WTC11 (cell line): ENCODE results near the gene FOXS1. TPM values are rescaled to one million over a fixed set of nuclear protein-coding genes. Genes with fewer than 3 reads are reported as not detected.
A peak's percentile ranks its signal among the peaks of the same experiment; 100 is the strongest.

ENCODE experiments used
- ATAC-seq: fragments of 200-7000 bp; cut with Tn5 transposase; 2 replicates; pipeline ENCODE4 v1.10.0; 2021; ENCODE audit warnings: mild to moderate bottlenecking, moderate library complexity
- Bru-seq: library from RNA; stranded (reverse); fragments of 400-500 nt; gene quantifications from one replicate; lab custom pipeline; 2021; lab: Mats Ljungman, UMichigan
- CTCF ChIA-PET: fragments of 300-600 bp; sonication (Branson Sonifier 250); formaldehyde crosslinking; loops from one replicate; lab custom pipeline; 2021; ENCODE audit warnings: antibody characterized with exemption; lab: Charles Lee
- POLR2A ChIA-PET: fragments of 350-600 bp; sonication (Branson Sonifier 250); formaldehyde crosslinking; loops from one replicate; lab custom pipeline; 2021; ENCODE audit warnings: antibody characterized with exemption; lab: Charles Lee
- DNase-seq: peaks from one replicate; pipeline ENCODE4 v3.0.0; 2021; ENCODE audit warnings: low spot score
- H3K27ac Mint-ChIP-seq: 2 replicates; pipeline ENCODE4 v1.8.0; 2021; ENCODE audit warnings: mixed read lengths
- H3K27me3 Mint-ChIP-seq: 2 replicates; pipeline ENCODE4 v1.8.0; 2021; ENCODE audit warnings: low read depth, mild to moderate bottlenecking, moderate library complexity, mixed read lengths
- H3K36me3 Mint-ChIP-seq: 2 replicates; pipeline ENCODE4 v1.8.0; 2021; ENCODE audit warnings: mixed read lengths
- H3K4me1 Mint-ChIP-seq: 2 replicates; pipeline ENCODE4 v1.8.0; 2022; ENCODE audit warnings: mixed read lengths
- H3K4me3 Mint-ChIP-seq: 2 replicates; pipeline ENCODE4 v1.8.0; 2021; ENCODE audit warnings: mild to moderate bottlenecking, moderate library complexity, mixed read lengths
- H3K9me3 Mint-ChIP-seq: 2 replicates; pipeline ENCODE4 v1.8.0; 2021; ENCODE audit warnings: mixed read lengths
- ARID4B ChIP-seq: sonication (generic); formaldehyde crosslinking; IDR thresholded peaks from 2 replicates; pipeline ENCODE4 v1.8.0; 2023; ENCODE audit warnings: missing genetic modification reagents, mild to moderate bottlenecking, borderline replicate concordance
- CREB1 ChIP-seq: sonication (generic); formaldehyde crosslinking; IDR thresholded peaks from 2 replicates; pipeline ENCODE4 v1.8.0; 2023; ENCODE audit warnings: mild to moderate bottlenecking, missing genetic modification reagents
- FOXK1 ChIP-seq: sonication (generic); formaldehyde crosslinking; IDR thresholded peaks from 2 replicates; pipeline ENCODE4 v1.8.0; 2022; ENCODE audit warnings: mild to moderate bottlenecking, moderate library complexity, missing genetic modification reagents
- JUN ChIP-seq: sonication (generic); formaldehyde crosslinking; IDR thresholded peaks from 2 replicates; pipeline ENCODE4 v1.8.0; 2023; ENCODE audit warnings: mild to moderate bottlenecking, missing genetic modification reagents
- NFATC4 ChIP-seq: fragments of 250-450 bp; sonication (Bioruptor Pico); IDR thresholded peaks from 2 replicates; pipeline ENCODE4 v1.9.0; 2021; ENCODE audit warnings: mild to moderate bottlenecking
- NFE2L1 ChIP-seq: sonication (generic); formaldehyde crosslinking; IDR thresholded peaks from 2 replicates; pipeline ENCODE4 v1.8.1; 2023; ENCODE audit warnings: missing genetic modification reagents
- SMAD4 ChIP-seq: sonication (generic); formaldehyde crosslinking; IDR thresholded peaks from 2 replicates; pipeline ENCODE4 v1.8.0; 2022; ENCODE audit warnings: mild to moderate bottlenecking, missing genetic modification reagents
- ZNF138 ChIP-seq: sonication (generic); formaldehyde crosslinking; conservative IDR thresholded peaks from 2 replicates; pipeline ENCODE4 v1.8.1; 2022; ENCODE audit warnings: mild to moderate bottlenecking, moderate library complexity, missing genetic modification reagents
- ZNF425 ChIP-seq: fragments of 250-450 bp; sonication (Bioruptor Pico); conservative IDR thresholded peaks from 2 replicates; pipeline ENCODE4 v1.9.0; 2021; ENCODE audit warnings: mild to moderate bottlenecking
- ZNF512 ChIP-seq: sonication (generic); formaldehyde crosslinking; IDR thresholded peaks from 2 replicates; pipeline ENCODE4 v1.8.1; 2022; ENCODE audit warnings: missing genetic modification reagents, borderline replicate concordance
- ZSCAN18 ChIP-seq: fragments of 250-450 bp; sonication (Bioruptor Pico); IDR thresholded peaks from 2 replicates; pipeline ENCODE4 v2.1.2; 2022; ENCODE audit warnings: mild to moderate bottlenecking, moderate library complexity
- long read RNA-seq, 3 experiments: library from RNA in 1 of 3; library from capped mRNA in 1 of 3; library from polyadenylated mRNA in 1 of 3; unstranded in 2 of 3; stranded (forward) in 1 of 3; transcript quantifications; one replicate each; pipeline ENCODE4 v2.0.0, GENCODE V29; 2021
- total RNA-seq: library from RNA; stranded (reverse); gene quantifications from 3 replicates; pipeline ENCODE4 v1.2.3, GENCODE V29; 2021

The FOXS1 gene
- total RNA-seq, result not detected in 3 replicates
- Bru-seq, nascent RNA, result not detected
- long read RNA-seq, experiment 1, result 0 reads
- long read RNA-seq, experiment 2, result 0 reads
- long read RNA-seq, experiment 3, result 0 reads

- ChIA-PET CTCF (interaction anchor here (0.8 to 3.9 kb wide), 11 partner anchors 7 to 285 kb away, joined by 3 to 38 read pairs (median 3); partner anchors contain the start of gene PDRG1), POLR2A (interaction anchor here (0.6 kb wide), 2 partner anchors 11 to 281 kb away, joined by 3 read pairs; no protein-coding TSS in a partner anchor)
- Mint-ChIP-seq H3K4me1 (peaks cover 25% of the 10 kb centered on the region), H3K36me3 (no peaks in the 10 kb centered on the region), H3K4me3 (no peak within 1 kb of the TSS), H3K27ac (no peak within 1 kb of the TSS), H3K27me3 (peaks cover 21% of the 10 kb centered on the region), H3K9me3 (no peaks in the 10 kb centered on the region)
- peak; percentile 34 for ATAC-seq
- TF ChIP-seq ZNF138 (CRISPR knock-in tag), result 0 out of 2 replicates have a peak, but pooled peaks have one; percentile 55
- TF ChIP-seq ZNF512 (CRISPR knock-in tag), result no peak
- TF ChIP-seq FOXK1, result no peak
- TF ChIP-seq SMAD4 (CRISPR knock-in tag), result no peak
- no peak for TF ChIP-seq ZNF425 (CRISPR knock-in tag)
- DNase-seq, result no peak
Measured at GRCh38 chr20:31845300-31845863, at the start of gene FOXS1. FOXS1 (minus strand) TSS chr20:31845604; CDS start chr20:31845542, 62 bp downstream.

GRCh38 chr20:31890646-31891045 is 45.2 kb upstream of the FOXS1 start:
- ATAC-seq (no peak), DNase-seq (no peak)
- no peak overlapping the region for H3K27ac Mint-ChIP-seq
- TF ChIP-seq NFATC4 (CRISPR knock-in tag), result no peak
- TF ChIP-seq ARID4B (CRISPR knock-in tag), result no peak
- TF ChIP-seq ZSCAN18, result no peak
- no peak for TF ChIP-seq CREB1 (CRISPR knock-in tag)
- no peaks in the 10 kb centered on the region; the same call in 1 of the 2 replicates for H3K4me1 Mint-ChIP-seq
- H3K27me3 Mint-ChIP-seq, result peaks cover 11% of the 10 kb centered on the region
- H3K9me3 Mint-ChIP-seq, result no peaks in the 10 kb centered on the region
- H3K4me3 Mint-ChIP-seq, result no peak overlapping the region
- H3K36me3 Mint-ChIP-seq, result no peaks in the 10 kb centered on the region
- CTCF ChIA-PET, result interaction anchor here (0.6 kb wide), 1 partner anchor 45 kb away, joined by 3 read pairs; no protein-coding TSS in a partner anchor
- POLR2A ChIA-PET, result no interaction called here

GRCh38 chr20:31883829-31884228 is 38.4 kb upstream of the FOXS1 start:
- H3K9me3 Mint-ChIP-seq, result no peaks in the 10 kb centered on the region
- H3K36me3 Mint-ChIP-seq, result no peaks in the 10 kb centered on the region
- peaks cover 35% of the 10 kb centered on the region for H3K27me3 Mint-ChIP-seq
- DNase-seq (no peak), ATAC-seq (no peak)
- no peak overlapping the region for H3K27ac Mint-ChIP-seq
- TF ChIP-seq JUN (CRISPR knock-in tag) (no peak), NFE2L1 (CRISPR knock-in tag) (no peak)
- H3K4me1 Mint-ChIP-seq, result no peaks in the 10 kb centered on the region; the same call in 1 of the 2 replicates
- ChIA-PET POLR2A (no interaction called here), CTCF (no interaction called here)
- H3K4me3 Mint-ChIP-seq, result no peak overlapping the region
